Coronary artery (tissue), 2 donors: ENCODE data around the gene TK2.

Experiments
- DNase-seq: peaks from one replicate; pipeline ENCODE4 v3.0.0-alpha.2; 2017; ENCODE audit warnings: low spot score
- H3K27ac ChIP-seq, 2 donors: fragments of 200-600 bp; sonication (generic); one replicate each; pipeline ENCODE4 v1.5.1; 2016 to 2019
- H3K4me3 ChIP-seq: fragments of 200-600 bp; sonication (generic); 2 replicates; pipeline ENCODE4 v1.5.1; 2016; ENCODE audit warnings: mild to moderate bottlenecking, moderate library complexity
- CTCF ChIP-seq: fragments of 200-600 bp; sonication (generic); IDR thresholded peaks from one replicate; pipeline ENCODE4 v1.5.1; 2019; ENCODE audit warnings: antibody characterized with exemption

The TK2 gene

DNA sequence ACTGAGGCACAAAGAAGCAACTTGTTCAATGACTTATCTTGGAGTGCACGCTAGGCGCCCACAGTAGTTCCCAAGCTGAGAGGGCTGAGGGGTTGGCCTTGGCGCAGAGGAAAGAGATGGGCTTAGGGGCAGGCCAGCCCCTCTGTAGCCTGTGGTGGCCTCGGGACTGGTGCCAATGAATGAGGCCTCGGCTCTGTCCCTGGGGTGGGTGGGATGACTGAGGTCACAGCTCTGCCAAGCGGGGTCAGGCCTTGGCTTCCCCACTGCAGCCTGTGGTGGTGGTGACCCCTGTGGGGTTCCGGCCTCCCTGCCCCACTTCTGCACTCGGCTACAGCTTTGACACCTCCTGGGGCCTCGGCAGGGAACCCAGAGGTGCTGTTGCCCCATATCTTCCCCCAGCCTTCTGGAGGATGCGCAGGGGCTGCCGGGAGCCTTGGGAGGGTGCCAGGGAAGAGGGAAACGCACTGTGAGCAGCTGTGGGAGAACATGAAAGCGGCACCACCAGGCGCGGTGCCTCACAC lies 76.8 kb downstream of the TK2 start:
- no peak overlapping the region for H3K4me3 ChIP-seq
- DNase-seq: peak; percentile 36
- TF ChIP-seq CTCF: no peak
- H3K27ac ChIP-seq: no peak overlapping the region

DNA sequence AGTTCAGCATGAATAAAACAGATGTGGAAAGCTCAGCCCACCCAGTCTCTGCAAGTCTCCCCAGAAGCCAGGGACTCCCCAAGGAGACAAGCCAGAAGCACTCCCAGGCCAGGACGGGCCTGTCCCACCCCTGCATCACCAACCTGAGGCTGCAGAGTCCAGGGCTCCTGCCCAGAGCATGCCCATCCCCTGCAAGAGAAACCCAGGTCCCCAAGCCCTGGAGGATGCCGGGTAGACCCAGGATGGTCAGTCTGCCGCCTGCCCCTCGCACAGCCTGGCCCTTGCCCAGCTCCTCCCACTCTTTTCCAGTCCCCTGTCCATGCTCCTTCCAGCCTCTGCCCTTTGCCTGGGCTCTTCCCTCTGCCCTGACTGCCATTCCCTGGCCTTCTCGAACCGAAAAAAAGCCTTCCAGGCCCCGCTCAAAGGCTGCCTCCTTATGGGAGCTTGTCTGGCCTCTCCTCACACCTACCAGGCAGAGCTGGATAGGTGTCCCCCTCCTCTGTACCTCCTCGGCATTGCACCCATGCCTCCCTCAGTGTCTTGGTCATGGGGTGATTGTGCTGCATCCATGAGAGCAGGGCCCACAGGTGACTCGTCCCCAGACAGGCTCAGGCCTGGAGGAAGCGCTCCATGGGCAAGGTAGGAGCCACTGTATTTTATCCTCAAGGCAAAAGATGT lies 78.1 kb downstream of the TK2 start:
- no peak overlapping the region for H3K27ac ChIP-seq
- H3K4me3 ChIP-seq: no peak overlapping the region
- no peak for TF ChIP-seq CTCF
- DNase-seq: peak; percentile 53

DNA sequence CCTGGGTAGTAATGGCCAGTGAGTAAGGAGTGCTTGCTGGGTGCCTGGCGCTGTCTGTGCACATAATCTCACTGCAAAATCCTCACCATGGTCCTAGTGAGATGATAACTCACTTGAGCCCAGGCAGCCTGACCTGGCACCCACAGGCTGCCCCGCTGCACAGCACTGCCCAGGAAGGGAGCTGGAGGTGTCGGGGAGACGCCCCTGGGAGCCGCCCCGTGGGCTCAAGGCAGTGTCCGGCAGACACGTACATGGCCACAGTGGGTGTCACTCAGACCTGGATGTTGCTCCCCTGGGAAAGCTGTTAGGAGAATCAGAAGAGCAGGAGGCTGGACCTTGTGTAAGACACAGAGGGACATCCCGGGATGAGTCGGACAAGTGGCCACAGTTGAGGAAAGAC lies 78.7 kb downstream of the TK2 start:
- peak; percentile 41 for DNase-seq
- no peak for TF ChIP-seq CTCF
- no peak overlapping the region for H3K27ac ChIP-seq
- no peak overlapping the region for H3K4me3 ChIP-seq

- peak; percentile 47 for DNase-seq
- Histone ChIP-seq H3K4me3 (no peak overlapping the region), H3K27ac (no peak overlapping the region)
- no peak for TF ChIP-seq CTCF
Observed at GRCh38 chr16:66470556-66470955, 79.4 kb downstream of the TK2 start.

DNA sequence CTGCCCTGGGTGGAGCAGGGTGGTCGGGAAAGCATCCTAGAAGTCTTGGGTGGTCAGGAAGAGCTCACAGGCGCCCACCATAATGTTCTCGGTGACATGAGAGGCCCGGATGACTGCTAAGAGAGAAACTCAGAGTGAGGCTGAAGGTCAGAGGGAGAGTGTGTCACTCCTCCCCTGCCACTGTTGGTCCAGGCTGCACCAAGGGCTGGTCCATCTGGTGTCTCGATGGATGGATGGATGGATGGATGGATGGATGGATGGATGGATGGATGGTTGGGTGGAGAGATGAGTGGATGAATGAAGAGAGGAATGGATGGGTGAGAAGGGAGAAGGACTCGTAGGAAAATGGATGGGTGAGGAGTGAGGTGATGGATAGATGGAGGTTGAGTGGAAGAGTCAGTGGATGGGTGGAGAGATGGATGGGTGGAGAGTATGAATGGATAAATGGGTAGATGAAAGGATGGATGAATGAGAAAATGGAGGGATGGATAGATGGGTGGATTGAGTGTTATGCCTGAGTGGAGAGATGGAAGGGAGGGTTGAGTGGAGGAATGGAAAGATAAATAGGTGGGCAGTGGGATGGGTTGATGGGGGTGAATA lies 79.9 kb downstream of the TK2 start:
- no peak for TF ChIP-seq CTCF
- peak; percentile 47 for DNase-seq
- H3K27ac ChIP-seq: no peak overlapping the region
- H3K4me3 ChIP-seq: no peak overlapping the region

DNA sequence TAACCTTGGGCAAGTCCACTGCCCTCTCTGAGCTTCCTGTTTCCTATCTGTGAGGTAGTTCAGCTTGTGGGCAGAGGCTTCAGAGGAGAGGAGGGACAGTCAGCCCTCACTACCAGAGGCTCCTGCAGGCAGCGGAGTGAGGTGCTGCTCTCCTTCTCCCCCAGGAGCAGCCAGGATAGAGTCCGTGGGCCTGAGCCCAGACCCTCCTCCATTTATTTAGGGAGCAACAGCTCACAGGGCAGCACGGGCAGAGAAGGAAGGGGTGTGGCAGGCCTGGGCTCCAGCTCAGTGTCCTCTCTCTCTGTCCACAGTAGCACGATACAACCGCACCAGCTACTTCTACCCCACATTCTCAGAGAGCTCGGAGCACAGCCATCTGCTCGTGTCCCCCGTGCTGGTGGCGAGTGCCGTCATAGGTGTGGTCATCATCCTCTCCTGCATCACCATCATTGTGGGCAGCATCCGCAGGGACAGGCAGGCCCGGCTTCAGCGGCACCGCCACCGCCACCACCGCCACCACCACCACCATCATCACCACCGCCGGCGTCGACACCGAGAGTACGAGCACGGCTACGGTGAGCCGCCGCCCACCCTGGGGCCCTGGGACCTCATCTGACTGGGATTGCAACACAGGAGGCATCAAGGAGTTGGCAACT lies 80.5 kb downstream of the TK2 start:
- no peak overlapping the region for H3K27ac ChIP-seq
- DNase-seq: peak; percentile 16
- no peak overlapping the region for H3K4me3 ChIP-seq
- TF ChIP-seq CTCF: no peak
